Stimulated activated effector memory CD8-positive, alpha-beta T cell treated with anti-CD3 and anti-CD28 coated beads, Interleukin-12 subunit alpha, Interleukin-12 subunit beta, amount 100 ng/mL, for 72 hours (primary cell): Measurements from ENCODE around the gene ZBTB43.
"Not testable (repeated sequence)": the region's sequence is repeated elsewhere in the genome, so short reads cannot be mapped to it uniquely, and the experiment has no call there.

ENCODE experiments used
- ATAC-seq: fragments of 150-1000 bp; cut with Tn5 transposase; 2 replicates; pipeline ENCODE4 v1.10.0; 2021
- DNase-seq, 2 donors: peaks; one replicate each; pipeline ENCODE4 v3.0.0; 2021 to 2022; ENCODE audit warnings: low spot score in 2 of 2
- H3K27ac Mint-ChIP-seq: one replicate; pipeline ENCODE4 v1.8.0; 2022; ENCODE audit warnings: mild to moderate bottlenecking, mixed read lengths
- H3K36me3 Mint-ChIP-seq: one replicate; pipeline ENCODE4 v1.8.0; 2022; ENCODE audit warnings: mild to moderate bottlenecking, mixed read lengths
- H3K4me1 Mint-ChIP-seq: one replicate; pipeline ENCODE4 v1.8.0; 2022; ENCODE audit warnings: mixed read lengths
- H3K4me3 Mint-ChIP-seq: one replicate; pipeline ENCODE4 v1.8.0; 2022; ENCODE audit warnings: mild to moderate bottlenecking, mixed read lengths
- H3K9me3 Mint-ChIP-seq: one replicate; pipeline ENCODE4 v1.8.0; 2022; ENCODE audit warnings: mixed read lengths

The ZBTB43 gene

GRCh38 chr9:126804696-126805553 lies at the start of gene ZBTB43:
Gene ZBTB43, plus strand, starts transcription at chr9:126805040. Its CDS starts 27,470 bp downstream, at chr9:126832510.
- Mint-ChIP-seq H3K4me3 (peak within 1 kb of the TSS; percentile 90), H3K36me3 (peaks cover 57% of the 10 kb centered on the region)
- peak; percentile 83 for ATAC-seq

GRCh38 chr9:126755317-126755875 lies 49.4 kb upstream of the ZBTB43 start:
- Mint-ChIP-seq H3K4me3 (no peak overlapping the region), H3K36me3 (no peaks in the 10 kb centered on the region), H3K27ac (no peak overlapping the region), H3K9me3 (no peaks in the 10 kb centered on the region), H3K4me1 (no peaks in the 10 kb centered on the region)
- no peak for ATAC-seq
- no peak for DNase-seq

More at GRCh38 chr9:126804696-126805553, at the start of gene ZBTB43:
- peak within 1 kb of the TSS; percentile 98 for H3K27ac Mint-ChIP-seq
- peaks cover 33% of the 10 kb centered on the region for H3K4me1 Mint-ChIP-seq
- DNase-seq: peak; percentile 94 to 99
- peaks cover 2% of the 10 kb centered on the region for H3K9me3 Mint-ChIP-seq

GRCh38 chr9:126756238-126756637 lies 48.6 kb upstream of the ZBTB43 start:
- no peak overlapping the region for H3K27ac Mint-ChIP-seq
- no peaks in the 10 kb centered on the region for H3K9me3 Mint-ChIP-seq

GRCh38 chr9:126756876-126757415 lies 47.9 kb upstream of the ZBTB43 start:
- DNase-seq (no peak), ATAC-seq (no peak)
- H3K4me1 Mint-ChIP-seq: no peaks in the 10 kb centered on the region
- no peaks in the 10 kb centered on the region for H3K36me3 Mint-ChIP-seq
- no peak overlapping the region for H3K27ac Mint-ChIP-seq
- no peaks in the 10 kb centered on the region for H3K9me3 Mint-ChIP-seq
- H3K4me3 Mint-ChIP-seq: no peak overlapping the region

More at GRCh38 chr9:126756238-126756637, 48.6 kb upstream of the ZBTB43 start:
- no peak overlapping the region for H3K4me3 Mint-ChIP-seq
- ATAC-seq (no peak), DNase-seq (no peak)
- no peaks in the 10 kb centered on the region for H3K36me3 Mint-ChIP-seq
- H3K4me1 Mint-ChIP-seq: no peaks in the 10 kb centered on the region

- H3K4me3 Mint-ChIP-seq: no peak overlapping the region
- H3K9me3 Mint-ChIP-seq: no peaks in the 10 kb centered on the region
- no peaks in the 10 kb centered on the region for H3K36me3 Mint-ChIP-seq
- ATAC-seq (no peak), DNase-seq (no peak)
- no peak overlapping the region for H3K27ac Mint-ChIP-seq
- H3K4me1 Mint-ChIP-seq: no peaks in the 10 kb centered on the region
These were observed 45.8 kb upstream of the ZBTB43 start for GRCh38 chr9:126758916-126759585.

GRCh38 chr9:126761274-126761673 lies 43.6 kb upstream of the ZBTB43 start:
- Mint-ChIP-seq H3K9me3 (no peaks in the 10 kb centered on the region), H3K27ac (no peak overlapping the region), H3K36me3 (no peaks in the 10 kb centered on the region), H3K4me3 (no peak overlapping the region), H3K4me1 (no peaks in the 10 kb centered on the region)
- ATAC-seq (no peak), DNase-seq (no peak)

GRCh38 chr9:126763130-126763764 lies 41.6 kb upstream of the ZBTB43 start:
- H3K4me1 Mint-ChIP-seq: no peaks in the 10 kb centered on the region
- no peak for DNase-seq
- H3K9me3 Mint-ChIP-seq: no peaks in the 10 kb centered on the region
- H3K4me3 Mint-ChIP-seq: no peak overlapping the region
- H3K27ac Mint-ChIP-seq: no peak overlapping the region
- H3K36me3 Mint-ChIP-seq: no peaks in the 10 kb centered on the region
- ATAC-seq: no peak

GRCh38 chr9:126773004-126773607 lies 31.7 kb upstream of the ZBTB43 start:
- no peaks in the 10 kb centered on the region for H3K36me3 Mint-ChIP-seq
- DNase-seq (no peak), ATAC-seq (no peak)
- H3K4me3 Mint-ChIP-seq: no peak overlapping the region
- H3K9me3 Mint-ChIP-seq: no peaks in the 10 kb centered on the region
- H3K27ac Mint-ChIP-seq: no peak overlapping the region
- H3K4me1 Mint-ChIP-seq: no peaks in the 10 kb centered on the region

- H3K36me3 Mint-ChIP-seq: no peaks in the 10 kb centered on the region
- no peak overlapping the region for H3K27ac Mint-ChIP-seq
- no peaks in the 10 kb centered on the region for H3K4me1 Mint-ChIP-seq
- H3K4me3 Mint-ChIP-seq: no peak overlapping the region
- DNase-seq: no peak
- ATAC-seq: peak; percentile 59
- no peaks in the 10 kb centered on the region for H3K9me3 Mint-ChIP-seq
These were observed 28.9 kb upstream of the ZBTB43 start for GRCh38 chr9:126775926-126776325.

GRCh38 chr9:126777733-126778132 lies 27.1 kb upstream of the ZBTB43 start:
- DNase-seq: no peak
- no peak for ATAC-seq
- Mint-ChIP-seq H3K36me3 (no peaks in the 10 kb centered on the region), H3K4me1 (no peaks in the 10 kb centered on the region), H3K9me3 (no peaks in the 10 kb centered on the region), H3K27ac (no peak overlapping the region), H3K4me3 (no peak overlapping the region)

GRCh38 chr9:126778141-126778540 lies 26.7 kb upstream of the ZBTB43 start:
- DNase-seq: no peak
- no peaks in the 10 kb centered on the region for H3K4me1 Mint-ChIP-seq
- H3K27ac Mint-ChIP-seq: no peak overlapping the region
- no peak overlapping the region for H3K4me3 Mint-ChIP-seq
- H3K36me3 Mint-ChIP-seq: no peaks in the 10 kb centered on the region
- ATAC-seq: no peak
- no peaks in the 10 kb centered on the region for H3K9me3 Mint-ChIP-seq

- ATAC-seq: not testable (repeated sequence)
These were observed 26.1 kb upstream of the ZBTB43 start for GRCh38 chr9:126778696-126779095.

GRCh38 chr9:126781186-126782052 lies 23.4 kb upstream of the ZBTB43 start:
- H3K4me3 Mint-ChIP-seq: no peak overlapping the region
- H3K27ac Mint-ChIP-seq: no peak overlapping the region
- no peaks in the 10 kb centered on the region for H3K4me1 Mint-ChIP-seq
- H3K36me3 Mint-ChIP-seq: no peaks in the 10 kb centered on the region
- no peaks in the 10 kb centered on the region for H3K9me3 Mint-ChIP-seq
- ATAC-seq (peak; percentile 83), DNase-seq (peak; percentile 85 to 92)

More at GRCh38 chr9:126778696-126779095, 26.1 kb upstream of the ZBTB43 start:
- H3K36me3 Mint-ChIP-seq, DNase-seq, H3K27ac Mint-ChIP-seq, H3K4me1 Mint-ChIP-seq, H3K4me3 Mint-ChIP-seq, H3K9me3 Mint-ChIP-seq: not testable (repeated sequence)

GRCh38 chr9:126782053-126782388 lies 22.8 kb upstream of the ZBTB43 start:
- Mint-ChIP-seq H3K27ac (no peak overlapping the region), H3K36me3 (no peaks in the 10 kb centered on the region), H3K4me3 (no peak overlapping the region), H3K9me3 (no peaks in the 10 kb centered on the region), H3K4me1 (no peaks in the 10 kb centered on the region)
- DNase-seq (no peak), ATAC-seq (no peak)
